Adrenal gland (tissue), 5 donors: ENCODE measurements around the gene ANXA6.

Experiments used
- POLR2A ChIP-seq, 2 donors: fragments of 450-650 bp; IDR thresholded peaks; one replicate each; pipeline ENCODE4 v1.6.1; 2017; ENCODE audit warnings: antibody characterized with exemption in 2 of 2, mild to moderate bottlenecking in 2 of 2, moderate library complexity in 1 of 2
- TF ChIP-seq, protein P1 (sequence below), 6 experiments: fragments of 450-650 bp in 4 of 6; fragments of 200-600 bp in 2 of 6; sonication (generic) in 1 of 6; IDR thresholded peaks; 1 replicate in 5 of 6; 2 replicates in 1 of 6; pipeline versions ENCODE4 v1.5.1 to v1.8.0; 2016 to 2021; ENCODE audit warnings: antibody characterized with exemption in 6 of 6, mild to moderate bottlenecking in 2 of 6, moderate library complexity in 1 of 6
- donor health status: DM: no; HTN: no; CAD: no.

DNA sequence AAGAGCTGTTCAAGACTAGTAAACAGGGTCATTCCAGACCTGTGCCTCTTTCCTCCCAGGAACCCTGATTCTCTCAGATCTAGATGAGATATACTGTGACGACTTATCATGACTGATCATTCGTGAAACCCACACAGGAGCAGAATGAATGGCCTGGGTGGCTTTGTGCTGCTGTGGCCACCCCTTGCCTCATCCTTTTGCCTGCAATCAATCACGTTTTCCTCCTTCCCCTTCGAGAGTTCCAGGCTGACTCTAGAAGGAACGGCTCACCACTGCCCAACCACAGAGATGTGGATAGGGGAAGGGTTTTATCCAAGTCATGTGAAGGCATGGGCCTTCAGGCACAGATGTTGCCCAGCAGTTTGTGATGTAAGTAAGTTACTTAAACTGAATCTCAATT, 5.8 kb downstream of the ANXA6 start:
- TF ChIP-seq, protein P1, sequence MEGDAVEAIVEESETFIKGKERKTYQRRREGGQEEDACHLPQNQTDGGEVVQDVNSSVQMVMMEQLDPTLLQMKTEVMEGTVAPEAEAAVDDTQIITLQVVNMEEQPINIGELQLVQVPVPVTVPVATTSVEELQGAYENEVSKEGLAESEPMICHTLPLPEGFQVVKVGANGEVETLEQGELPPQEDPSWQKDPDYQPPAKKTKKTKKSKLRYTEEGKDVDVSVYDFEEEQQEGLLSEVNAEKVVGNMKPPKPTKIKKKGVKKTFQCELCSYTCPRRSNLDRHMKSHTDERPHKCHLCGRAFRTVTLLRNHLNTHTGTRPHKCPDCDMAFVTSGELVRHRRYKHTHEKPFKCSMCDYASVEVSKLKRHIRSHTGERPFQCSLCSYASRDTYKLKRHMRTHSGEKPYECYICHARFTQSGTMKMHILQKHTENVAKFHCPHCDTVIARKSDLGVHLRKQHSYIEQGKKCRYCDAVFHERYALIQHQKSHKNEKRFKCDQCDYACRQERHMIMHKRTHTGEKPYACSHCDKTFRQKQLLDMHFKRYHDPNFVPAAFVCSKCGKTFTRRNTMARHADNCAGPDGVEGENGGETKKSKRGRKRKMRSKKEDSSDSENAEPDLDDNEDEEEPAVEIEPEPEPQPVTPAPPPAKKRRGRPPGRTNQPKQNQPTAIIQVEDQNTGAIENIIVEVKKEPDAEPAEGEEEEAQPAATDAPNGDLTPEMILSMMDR (IDR thresholded peaks at IDR 0.05): no peak
- TF ChIP-seq POLR2A (IDR thresholded peaks at IDR 0.05): no peak
